CD4-positive, alpha-beta T cell treated with Interleukin-10 for 1 hour (primary cell): ENCODE measurements around the gene PARL.

Experiments used
- DNase-seq: peaks from one replicate; pipeline ENCODE4 v3.0.0-alpha.2; 2020

The PARL gene

GRCh38 chr3:183845608-183846288, 38.9 kb downstream of the PARL start:
- DNase-seq: no peak

GRCh38 chr3:183845090-183845489, 39.6 kb downstream of the PARL start:
- DNase-seq: no peak

GRCh38 chr3:183844606-183845005, 40.1 kb downstream of the PARL start:
- no peak for DNase-seq

GRCh38 chr3:183839751-183840150, 44.9 kb downstream of the PARL start:
- DNase-seq: no peak

GRCh38 chr3:183837894-183838293, 46.8 kb downstream of the PARL start:
- DNase-seq: no peak

- no peak for DNase-seq
These were observed 47.3 kb downstream of the PARL start for GRCh38 chr3:183837390-183837789.

GRCh38 chr3:183833516-183833915, 51.2 kb downstream of the PARL start:
- no peak for DNase-seq

- no peak for DNase-seq
These were observed 54.5 kb downstream of the PARL start for GRCh38 chr3:183830187-183830586.

- no peak for DNase-seq
These were observed 55.2 kb downstream of the PARL start for GRCh38 chr3:183829466-183829865.

- DNase-seq: no peak
These were observed 56.2 kb downstream of the PARL start for GRCh38 chr3:183828538-183828870.

GRCh38 chr3:183827809-183828537, 56.7 kb downstream of the PARL start:
- no peak for DNase-seq

GRCh38 chr3:183826448-183827250, 58.0 kb downstream of the PARL start:
- DNase-seq: no peak

GRCh38 chr3:183825456-183826161, 59.1 kb downstream of the PARL start, which contains the start of gene MAP6D1:
TSS of gene MAP6D1 (minus strand) at chr3:183825577. CDS start at chr3:183825547, 30 bp downstream.
- peak; percentile 54 for DNase-seq

- DNase-seq: peak; percentile 15
These were observed 59.8 kb downstream of the PARL start for GRCh38 chr3:183824761-183825455.

GRCh38 chr3:183823963-183824362, 60.7 kb downstream of the PARL start:
- DNase-seq: no peak

- no peak for DNase-seq
These were observed 62.0 kb downstream of the PARL start for GRCh38 chr3:183822631-183823030.

- DNase-seq: no peak
These were observed 64.8 kb downstream of the PARL start for GRCh38 chr3:183819831-183820230.

GRCh38 chr3:183818706-183819624, 65.7 kb downstream of the PARL start:
- DNase-seq: no peak

- DNase-seq: no peak
These were observed 66.5 kb downstream of the PARL start for GRCh38 chr3:183818041-183818620.

- DNase-seq: no peak
These were observed 67.0 kb downstream of the PARL start for GRCh38 chr3:183817639-183818038.
